BLaER1 treated with 17β-estradiol and CSF1 and Interleukin-3, amounts not matched to agents 10 nM and 100 nM (cell line): Measurements from ENCODE around the gene ANKRD31.

ENCODE experiments used
- H3K27ac ChIP-seq, 11 experiments: shearing (Covaris generic); formaldehyde crosslinking; 2 replicates each; pipeline ENCODE4 v1.8.1; 2022
- H3K27me3 ChIP-seq, 11 experiments: shearing (Covaris generic); formaldehyde crosslinking; 2 replicates each; pipeline ENCODE4 v1.8.1; 2022
- H3K36me3 ChIP-seq, 11 experiments: shearing (Covaris generic); formaldehyde crosslinking; 2 replicates each; pipeline ENCODE4 v1.8.1; 2022
- H3K4me1 ChIP-seq, 10 experiments: shearing (Covaris generic); formaldehyde crosslinking; 2 replicates each; pipeline ENCODE4 v1.8.1; 2022
- H3K4me2 ChIP-seq, 11 experiments: shearing (Covaris generic); formaldehyde crosslinking; 2 replicates each; pipeline ENCODE4 v1.8.1; 2022
- H3K4me3 ChIP-seq, 10 experiments: shearing (Covaris generic); formaldehyde crosslinking; 2 replicates each; pipeline ENCODE4 v1.8.1; 2022
- H3K9ac ChIP-seq, 11 experiments: shearing (Covaris generic); formaldehyde crosslinking; 2 replicates each; pipeline ENCODE4 v1.8.1; 2022
- H3K9me3 ChIP-seq, 11 experiments: shearing (Covaris generic); formaldehyde crosslinking; replicated peaks in 1 of 11; 2 replicates each; pipeline ENCODE4 v1.8.1; 2022
- H4K20me1 ChIP-seq, 11 experiments: shearing (Covaris generic); formaldehyde crosslinking; 2 replicates each; pipeline ENCODE4 v1.8.1; 2022
- Cebpa-rat ChIP-seq, 11 experiments: shearing (Covaris generic); IDR thresholded peaks; 2 replicates each; pipeline ENCODE4 v1.8.1; 2022

Gene ANKRD31

DNA sequence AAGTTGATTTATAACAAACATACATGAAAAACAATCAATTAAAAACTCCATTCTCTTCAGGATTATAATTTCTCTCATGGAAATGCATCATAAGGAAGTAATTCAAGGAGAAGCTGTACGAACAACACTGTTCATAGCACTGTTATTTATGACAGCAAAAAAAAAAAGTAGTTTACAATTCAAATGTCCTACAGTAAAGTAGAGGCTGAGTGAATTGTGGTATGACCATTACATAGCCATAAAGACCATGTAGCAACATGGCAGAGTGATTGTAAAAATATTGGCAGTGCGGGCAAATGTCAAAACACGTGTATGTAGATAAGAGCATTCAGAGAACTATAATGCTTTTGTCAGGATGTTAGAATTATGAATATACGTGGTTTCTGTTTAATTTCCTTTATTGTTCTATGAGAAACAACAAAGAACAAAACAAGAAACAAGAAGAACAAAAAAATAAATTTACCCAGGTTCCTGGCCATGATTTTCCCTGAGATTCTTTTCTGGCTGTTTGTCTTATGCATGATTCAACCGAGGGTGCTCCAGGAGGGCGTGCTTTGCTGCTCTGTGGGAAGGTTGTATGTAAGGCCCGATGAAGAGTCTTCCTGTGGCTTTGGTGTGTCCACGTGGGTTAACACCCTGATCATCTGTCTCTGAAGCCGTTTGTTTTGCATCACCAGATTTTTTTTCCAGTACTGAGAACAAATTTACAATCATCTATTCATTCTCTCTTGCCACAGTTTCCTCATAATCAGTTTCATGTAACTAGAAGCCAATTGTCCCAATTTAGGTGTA lies 213.1 kb downstream of the ANKRD31 start:
- H3K27me3 ChIP-seq: no peaks in the 10 kb centered on the region
- no peaks in the 10 kb centered on the region for H4K20me1 ChIP-seq
- peaks cover 0 to 7% (median 0%) of the 10 kb centered on the region in 10 experiments; a peak in 3 of 20 replicates for H3K4me1 ChIP-seq
- no peaks in the 10 kb centered on the region for H3K9me3 ChIP-seq
- H3K4me3 ChIP-seq: no peak overlapping the region
- no peak overlapping the region for H3K27ac ChIP-seq
- TF ChIP-seq Cebpa-rat (IDR thresholded peaks at IDR 0.05): no peak
- no peak overlapping the region for H3K9ac ChIP-seq
- H3K36me3 ChIP-seq: no peaks in the 10 kb centered on the region
- H3K4me2 ChIP-seq: no peak overlapping the region

DNA sequence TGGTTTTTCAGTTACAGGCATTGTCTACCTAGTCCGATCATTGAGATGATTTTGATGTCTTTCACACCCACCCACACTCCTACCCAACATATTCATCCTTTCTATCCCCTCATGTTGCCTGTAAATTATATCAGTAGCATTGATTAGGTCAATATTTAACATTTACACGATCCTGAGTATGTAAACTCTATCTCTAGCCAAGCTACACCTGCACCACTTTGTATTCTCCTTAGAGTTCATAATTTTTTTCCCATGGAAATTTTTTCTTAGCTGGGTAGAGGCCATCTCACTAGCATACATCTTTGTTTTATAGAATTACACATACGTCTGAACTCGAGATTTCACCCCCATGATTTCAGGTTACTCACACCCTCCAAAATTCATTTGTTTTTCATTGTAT lies 214.9 kb downstream of the ANKRD31 start:
- no peak overlapping the region for H3K4me3 ChIP-seq
- H3K9ac ChIP-seq: no peak overlapping the region
- no peaks in the 10 kb centered on the region for H3K9me3 ChIP-seq
- peaks cover 0 to 7% (median 0%) of the 10 kb centered on the region in 10 experiments; a peak in 3 of 20 replicates for H3K4me1 ChIP-seq
- TF ChIP-seq Cebpa-rat (IDR thresholded peaks at IDR 0.05): no peak
- peak overlapping the region in 1 of 11 experiments; percentile 32; a peak in 1 of 22 replicates for H3K4me2 ChIP-seq
- H3K27me3 ChIP-seq: no peaks in the 10 kb centered on the region
- H3K27ac ChIP-seq: no peak overlapping the region
- no peaks in the 10 kb centered on the region for H3K36me3 ChIP-seq
- H4K20me1 ChIP-seq: no peaks in the 10 kb centered on the region

DNA sequence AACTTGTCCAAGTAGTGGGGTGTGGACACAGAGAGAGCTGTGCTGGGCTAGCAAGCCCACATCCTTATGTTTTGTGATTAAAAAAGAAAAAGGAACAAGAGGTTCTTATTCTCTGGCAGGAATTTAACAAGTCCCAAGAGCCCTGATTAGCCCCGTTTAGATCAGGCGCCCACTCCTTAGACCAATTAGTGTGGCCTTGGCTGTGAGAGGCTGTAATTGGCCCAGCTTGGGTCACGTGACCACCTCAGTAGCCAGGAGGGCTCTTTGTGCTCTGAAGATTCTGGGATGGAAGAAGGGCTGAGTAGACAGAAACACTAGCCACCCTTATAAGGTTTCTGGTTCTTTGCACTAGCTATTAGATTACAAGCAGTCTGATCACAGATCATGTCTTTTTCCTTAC lies 215.5 kb downstream of the ANKRD31 start:
- Histone ChIP-seq H3K27ac (no peak overlapping the region), H3K4me3 (no peak overlapping the region), H3K36me3 (no peaks in the 10 kb centered on the region), H3K27me3 (no peaks in the 10 kb centered on the region), H4K20me1 (no peaks in the 10 kb centered on the region), H3K4me2 (peak overlapping the region in 2 of 11 experiments; percentile 18 to 32; a peak in 3 of 22 replicates), H3K4me1 (peaks cover 0 to 7% (median 0%) of the 10 kb centered on the region in 10 experiments; a peak in 3 of 20 replicates), H3K9me3 (no peaks in the 10 kb centered on the region), H3K9ac (no peak overlapping the region)
- TF ChIP-seq Cebpa-rat (IDR thresholded peaks at IDR 0.05): no peak

DNA sequence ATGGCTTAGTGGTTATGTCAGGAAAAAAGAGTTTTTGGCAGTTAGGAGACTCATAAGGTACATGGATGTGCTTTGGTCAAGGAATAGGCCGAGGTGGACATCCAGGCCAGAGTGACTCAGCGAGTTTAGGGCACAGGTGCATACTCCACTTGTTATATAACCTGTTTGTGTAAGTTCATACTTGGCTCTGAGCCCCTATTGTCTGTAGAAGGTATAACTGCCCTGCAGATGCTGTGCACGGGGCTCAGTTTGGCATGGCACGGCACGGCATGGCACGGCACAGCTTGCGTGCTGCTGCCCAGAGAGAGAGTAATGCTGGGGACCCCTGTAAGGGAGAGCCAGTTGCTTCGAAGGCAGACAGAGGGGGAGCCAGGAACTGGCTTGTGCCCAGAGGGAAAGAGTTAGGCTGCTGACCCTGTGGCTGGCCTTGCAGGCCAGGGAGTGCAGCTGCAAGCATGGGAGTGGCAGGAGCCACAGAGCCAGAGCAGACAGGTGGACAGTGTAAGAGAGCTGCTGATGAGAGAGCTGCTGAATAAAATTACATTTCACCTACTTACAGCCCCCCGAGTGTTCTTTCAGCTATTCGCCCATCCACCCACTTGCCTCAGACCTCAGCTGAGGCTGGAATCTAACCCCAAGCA lies 216.5 kb downstream of the ANKRD31 start:
- Histone ChIP-seq H3K27me3 (no peaks in the 10 kb centered on the region), H3K4me3 (no peak overlapping the region), H3K4me2 (no peak overlapping the region), H3K9ac (no peak overlapping the region), H3K36me3 (no peaks in the 10 kb centered on the region), H3K9me3 (no peaks in the 10 kb centered on the region), H3K27ac (no peak overlapping the region), H3K4me1 (peaks cover 0 to 7% (median 0%) of the 10 kb centered on the region in 10 experiments; a peak in 3 of 20 replicates), H4K20me1 (no peaks in the 10 kb centered on the region)
- no peak for TF ChIP-seq Cebpa-rat (IDR thresholded peaks at IDR 0.05)

DNA sequence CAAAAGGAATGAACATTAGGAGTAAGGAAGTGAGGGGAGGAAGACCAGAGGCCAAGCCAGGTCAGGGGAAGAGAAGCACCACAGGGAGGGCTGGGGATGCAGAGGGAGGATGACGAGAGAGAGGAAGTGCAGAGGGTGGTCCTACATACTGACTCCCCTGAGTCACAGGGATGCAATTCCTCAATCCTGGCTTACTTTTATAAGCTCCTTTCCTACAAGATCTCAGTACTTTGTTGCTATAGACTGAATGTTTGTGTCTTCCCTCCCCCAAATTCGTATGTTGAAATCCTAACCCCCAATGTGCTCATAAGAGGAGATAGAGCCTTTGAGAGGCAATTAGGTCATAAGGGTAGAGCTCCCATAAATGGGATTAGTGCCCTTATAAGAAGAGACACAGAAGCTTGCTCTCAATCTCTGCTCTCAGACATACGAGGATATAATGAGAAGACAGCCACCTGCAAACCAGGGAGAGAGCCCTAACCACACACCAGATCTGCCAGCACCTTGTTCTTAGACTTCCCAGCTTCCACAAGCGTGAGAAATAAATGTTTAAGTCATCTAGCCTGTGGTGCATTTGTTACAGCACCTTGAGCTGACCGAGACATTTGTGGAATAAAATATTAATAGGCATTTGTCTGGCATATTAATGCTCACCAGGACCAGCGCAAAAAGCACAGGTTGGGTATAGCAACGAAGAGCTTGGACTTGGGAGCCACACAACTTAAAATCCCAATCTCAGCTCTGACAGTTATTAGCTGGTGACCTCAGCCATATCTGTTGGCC lies 217.7 kb downstream of the ANKRD31 start:
- Histone ChIP-seq H3K36me3 (no peaks in the 10 kb centered on the region), H3K9ac (no peak overlapping the region), H3K4me1 (peaks cover 0 to 7% (median 0%) of the 10 kb centered on the region in 10 experiments; a peak in 3 of 20 replicates), H4K20me1 (no peaks in the 10 kb centered on the region), H3K4me2 (no peak overlapping the region), H3K27ac (no peak overlapping the region), H3K9me3 (peaks cover 0 to 5% (median 0%) of the 10 kb centered on the region in 11 experiments; a peak in 2 of 22 replicates), H3K4me3 (no peak overlapping the region), H3K27me3 (no peaks in the 10 kb centered on the region)
- no peak for TF ChIP-seq Cebpa-rat (IDR thresholded peaks at IDR 0.05)
